ENCODE measurements around the gene P2RY8.

P2RY8 gene

GRCh38 chrX:1462110-1462509, 74.9 kb downstream of the P2RY8 start:
- no peak for TF ChIP-seq CTCF (IDR thresholded peaks at IDR 0.05; ENCODE audit: low read depth, low read length)
- no peak for DNase-seq (ENCODE audit: low read depth in 2 of 2)
- no peak overlapping the region for H3K4me3 ChIP-seq (replicated peaks in 1 of 2; ENCODE audit: low read depth in 2 of 2, low read length in 2 of 2)

- H3K4me3 ChIP-seq (replicated peaks in 1 of 2; ENCODE audit: low read depth in 2 of 2, low read length in 2 of 2), result no peak overlapping the region
- no peak for DNase-seq (ENCODE audit: low read depth in 2 of 2)
- TF ChIP-seq CTCF (IDR thresholded peaks at IDR 0.05; ENCODE audit: low read depth, low read length), result no peak
These were observed 81.1 kb downstream of the P2RY8 start for GRCh38 chrX:1455948-1456280.

- peak overlapping the region; percentile 19 to 54 for H3K4me3 ChIP-seq (replicated peaks in 1 of 2; ENCODE audit: low read depth in 2 of 2, low read length in 2 of 2)
- peak; percentile 85 to 86 for DNase-seq (ENCODE audit: low read depth in 2 of 2)
- TF ChIP-seq CTCF (IDR thresholded peaks at IDR 0.05; ENCODE audit: low read depth, low read length), result peak; percentile 93
These were observed 82.8 kb downstream of the P2RY8 start for GRCh38 chrX:1453951-1454785.

- TF ChIP-seq CTCF (IDR thresholded peaks at IDR 0.05; ENCODE audit: low read depth, low read length), result no peak
- DNase-seq (ENCODE audit: low read depth in 2 of 2), result no peak
- peak overlapping the region; percentile 60 to 76 for H3K4me3 ChIP-seq (replicated peaks in 1 of 2; ENCODE audit: low read depth in 2 of 2, low read length in 2 of 2)
These were observed 83.6 kb downstream of the P2RY8 start for GRCh38 chrX:1453395-1453783.

- H3K4me3 ChIP-seq (replicated peaks in 1 of 2; ENCODE audit: low read depth in 2 of 2, low read length in 2 of 2), result peak within 1 kb of the TSS; percentile 93 to 98
- DNase-seq (ENCODE audit: low read depth in 2 of 2), result peak; percentile 100
- no peak for TF ChIP-seq CTCF (IDR thresholded peaks at IDR 0.05; ENCODE audit: low read depth, low read length)
These were observed 84.2 kb downstream of the P2RY8 start, which contains the start of gene ASMTL for GRCh38 chrX:1452516-1453394. Gene ASMTL, minus strand, starts transcription at chrX:1452909. Its CDS starts 69 bp downstream, at chrX:1452840.

GRCh38 chrX:1451661-1452515, 85.1 kb downstream of the P2RY8 start:
- TF ChIP-seq CTCF (IDR thresholded peaks at IDR 0.05; ENCODE audit: low read depth, low read length), result no peak
- no peak for DNase-seq (ENCODE audit: low read depth in 2 of 2)
- H3K4me3 ChIP-seq (replicated peaks in 1 of 2; ENCODE audit: low read depth in 2 of 2, low read length in 2 of 2), result peak overlapping the region; percentile 93 to 98

Data from cardiac fibroblast (primary cell).